NCI-H82 treated with DMSO at 0.1 percent for 48 hours (cell line): Measurements from ENCODE around the gene DMBT1.

Experiments used
- DNase-seq: peaks from one replicate; lab custom pipeline; 2025; ENCODE audit not compliant: unreplicated experiment; lab: John Stamatoyannopoulos, UW

DMBT1 gene

GRCh38 chr10:122560279-122560804 is at the start of gene DMBT1:
TSS of gene DMBT1 (plus strand) at chr10:122560754. CDS start at chr10:122560771, 17 bp downstream.
- DNase-seq, result no peak

GRCh38 chr10:122513053-122513452 is 47.5 kb upstream of the DMBT1 start:
- DNase-seq, result no peak

- DNase-seq, result no peak
Measured at GRCh38 chr10:122514045-122514840, 46.3 kb upstream of the DMBT1 start.

DNA sequence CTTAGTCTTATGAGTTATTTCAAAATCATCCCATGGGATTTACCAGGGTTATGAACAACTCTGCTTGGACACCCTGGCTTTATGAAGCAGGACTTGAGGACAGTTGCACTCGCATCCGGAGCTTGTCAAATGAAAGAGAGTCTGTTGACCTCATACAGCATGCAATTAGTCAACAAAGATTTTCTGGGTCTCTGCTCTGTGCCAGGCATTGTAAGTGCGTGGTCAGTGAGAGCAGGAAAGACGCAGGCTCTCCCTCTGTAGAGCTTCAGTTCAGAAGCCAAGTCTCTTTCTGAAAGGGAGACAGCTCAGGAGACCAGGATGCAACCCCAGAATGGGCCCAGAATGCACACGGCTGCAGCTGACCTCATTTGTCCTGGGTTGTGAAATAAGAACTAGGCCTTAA is 45.5 kb upstream of the DMBT1 start:
- DNase-seq, result no peak

- DNase-seq, result no peak
Measured at GRCh38 chr10:122515588-122516231, 44.8 kb upstream of the DMBT1 start.

DNA sequence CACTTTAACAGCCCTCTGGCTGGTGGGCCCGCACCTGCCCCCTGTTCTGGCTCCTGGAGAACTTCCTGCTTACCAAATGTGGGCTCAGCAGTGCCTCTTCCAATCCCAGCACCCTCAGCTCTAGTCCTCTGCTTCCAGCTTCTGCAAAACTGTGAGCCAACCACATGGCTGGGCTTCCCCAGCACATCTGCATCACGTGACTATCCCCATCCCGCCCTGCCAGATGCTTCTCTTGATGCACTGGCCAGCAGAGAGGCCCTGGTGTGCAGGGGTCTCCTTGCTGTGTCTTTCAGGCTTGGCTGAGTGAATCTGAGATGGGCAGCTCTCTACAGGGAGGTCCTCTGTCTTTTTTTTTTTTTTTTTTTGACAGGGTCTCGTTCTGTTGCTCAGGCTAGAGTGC is 43.8 kb upstream of the DMBT1 start:
- no peak for DNase-seq

- peak; percentile 17 for DNase-seq
Measured at GRCh38 chr10:122519144-122519543, 41.4 kb upstream of the DMBT1 start.

DNA sequence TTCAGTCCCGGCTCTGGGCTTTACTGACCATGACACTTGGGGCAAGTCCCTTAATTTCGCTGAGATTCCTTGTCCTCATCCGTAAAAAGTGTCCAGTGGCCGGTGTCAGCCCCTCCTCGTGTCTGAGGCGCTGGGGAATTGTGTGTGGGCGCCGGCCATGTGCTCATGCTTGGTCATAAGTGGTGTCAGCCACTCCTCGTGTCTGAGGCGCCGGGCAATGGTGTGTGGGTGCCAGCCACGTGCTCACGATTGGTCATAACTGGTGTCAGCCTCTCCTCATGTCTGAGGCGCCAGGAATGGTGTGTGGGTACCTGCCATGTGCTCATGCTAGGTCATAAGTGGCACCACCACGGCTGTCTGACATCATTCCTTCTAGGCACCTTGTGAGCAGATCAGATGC is 40.7 kb upstream of the DMBT1 start:
- no peak for DNase-seq

DNA sequence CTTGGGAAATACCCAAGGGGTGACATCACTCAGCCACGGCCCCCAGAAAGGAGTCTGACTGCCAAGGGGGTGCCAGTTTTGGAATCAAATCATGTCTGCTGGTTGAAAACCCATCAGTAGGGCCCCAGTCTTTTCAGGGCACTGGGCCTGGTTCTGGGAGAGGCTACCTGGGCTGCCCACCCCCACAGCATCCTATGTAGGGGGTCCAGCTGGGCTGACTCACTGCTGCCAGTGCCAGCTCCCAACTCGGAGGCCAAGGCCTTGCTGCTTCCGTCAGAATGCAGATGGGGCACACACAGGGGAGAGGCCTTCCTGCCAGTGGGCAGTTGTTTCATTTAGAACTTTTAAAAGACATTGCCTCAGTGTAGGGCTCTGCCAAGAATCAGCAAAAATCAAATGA is 39.5 kb upstream of the DMBT1 start:
- DNase-seq, result no peak

DNA sequence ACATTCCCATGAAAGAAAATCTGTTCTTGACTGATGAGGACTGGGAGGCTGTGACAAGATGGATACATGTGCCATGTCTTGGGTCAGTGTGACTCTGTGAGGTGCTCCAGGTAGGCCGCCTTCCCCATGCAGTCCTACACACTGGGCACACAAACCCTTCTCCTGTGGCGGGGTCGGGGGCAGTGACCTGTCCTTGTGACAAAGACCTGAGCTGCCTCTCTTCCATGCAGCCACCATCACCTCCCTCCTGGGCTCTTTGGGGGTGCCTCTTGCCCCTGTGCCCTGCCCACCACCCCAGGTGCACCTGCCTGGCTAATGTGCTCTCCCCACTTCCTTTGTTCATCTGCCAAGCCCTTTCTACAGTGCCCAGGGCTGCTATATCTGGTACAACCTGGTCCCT is 35.7 kb upstream of the DMBT1 start:
- no peak for DNase-seq

GRCh38 chr10:122525788-122526187 is 34.8 kb upstream of the DMBT1 start:
- no peak for DNase-seq

- no peak for DNase-seq
Measured at GRCh38 chr10:122526892-122527291, 33.7 kb upstream of the DMBT1 start.

DNA sequence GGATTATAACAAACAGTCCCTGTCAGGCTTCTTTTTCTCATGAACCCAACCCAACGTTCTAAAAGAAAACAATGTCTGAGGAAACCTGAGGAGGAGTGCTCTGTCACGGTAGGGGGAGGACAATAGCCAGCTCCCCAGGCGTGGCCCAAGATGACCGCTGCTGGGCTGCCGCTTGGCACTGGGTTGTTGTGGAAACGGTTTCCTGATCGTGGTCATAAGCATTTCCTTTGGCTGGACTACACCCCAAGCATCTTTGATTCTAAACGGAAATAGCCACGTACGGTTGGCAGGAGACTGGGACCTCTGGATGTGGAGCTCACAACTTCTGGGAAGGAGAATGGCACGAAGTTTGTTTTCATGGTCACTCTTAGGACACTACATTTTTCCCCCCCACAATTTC is 30.4 kb upstream of the DMBT1 start:
- DNase-seq, result no peak

- DNase-seq, result no peak
Measured at GRCh38 chr10:122531261-122531660, 29.3 kb upstream of the DMBT1 start.

DNA sequence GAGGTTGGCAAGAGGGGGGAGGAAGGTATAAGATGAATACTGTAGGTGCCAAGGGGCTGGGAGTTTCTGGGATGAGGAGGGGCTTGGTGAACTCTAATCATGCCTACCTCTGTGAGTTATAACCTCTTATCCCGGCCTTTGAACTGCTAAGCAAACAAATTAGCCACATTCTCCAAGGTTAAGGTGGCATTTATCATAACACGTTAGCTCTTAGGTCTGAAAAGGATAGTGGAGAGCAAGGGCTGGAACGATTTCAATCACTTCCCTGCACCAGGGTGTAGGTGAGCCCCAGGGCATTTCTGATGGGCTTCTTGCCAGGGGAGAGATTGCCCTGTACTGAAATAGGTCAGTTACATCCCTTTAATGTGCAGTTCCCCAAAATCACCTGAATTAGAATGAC is 28.6 kb upstream of the DMBT1 start:
- no peak for DNase-seq

DNA sequence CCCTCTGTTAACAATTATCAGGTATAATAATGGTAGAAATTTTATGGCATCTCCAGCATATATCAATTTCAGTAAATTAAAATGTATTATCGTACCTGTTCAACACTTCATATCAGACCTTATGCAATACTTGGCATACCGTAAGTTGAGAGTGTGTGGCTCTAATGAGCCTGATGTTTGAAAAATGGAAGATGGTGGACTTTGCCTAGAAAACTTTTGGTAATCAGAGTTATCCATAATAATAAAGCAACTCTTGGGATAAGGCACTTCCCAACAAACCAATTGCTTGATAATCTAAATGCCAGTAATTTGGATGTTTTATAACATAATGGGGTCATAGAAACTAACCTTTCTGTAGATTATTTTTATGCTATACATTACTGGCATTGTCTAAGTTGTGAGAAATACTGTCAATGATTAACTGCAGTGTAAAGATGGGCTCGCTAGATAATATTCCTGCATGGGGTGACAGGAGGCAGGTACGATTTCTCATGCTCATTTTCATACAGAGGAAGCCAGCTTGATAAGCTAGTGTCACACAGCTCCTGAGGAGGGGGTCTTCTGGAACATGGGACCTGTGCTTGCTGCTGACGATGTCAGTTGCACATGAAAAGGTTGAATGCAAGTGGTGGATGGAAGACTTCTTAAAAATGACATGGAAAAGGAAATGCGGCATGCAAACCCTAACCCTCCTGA is 27.8 kb upstream of the DMBT1 start:
- DNase-seq, result no peak

DNA sequence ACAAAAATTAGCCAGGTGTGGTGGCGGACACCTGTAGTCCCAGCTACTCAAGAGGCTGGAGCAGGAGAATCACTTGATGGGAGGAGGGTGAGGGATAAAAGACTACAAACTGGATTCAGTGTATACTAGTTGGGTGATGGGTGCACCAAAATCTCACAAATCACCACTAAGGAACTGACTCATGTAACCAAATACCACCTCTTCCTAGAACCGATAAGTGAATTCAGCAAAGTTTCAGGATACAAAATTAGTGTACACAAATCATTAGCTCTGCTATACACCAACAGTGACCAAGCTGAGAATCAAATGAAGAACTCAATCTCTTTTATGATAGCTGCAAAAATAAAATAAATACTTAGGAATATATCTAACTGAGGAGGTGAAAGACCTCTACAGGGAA is 23.0 kb upstream of the DMBT1 start:
- no peak for DNase-seq

DNA sequence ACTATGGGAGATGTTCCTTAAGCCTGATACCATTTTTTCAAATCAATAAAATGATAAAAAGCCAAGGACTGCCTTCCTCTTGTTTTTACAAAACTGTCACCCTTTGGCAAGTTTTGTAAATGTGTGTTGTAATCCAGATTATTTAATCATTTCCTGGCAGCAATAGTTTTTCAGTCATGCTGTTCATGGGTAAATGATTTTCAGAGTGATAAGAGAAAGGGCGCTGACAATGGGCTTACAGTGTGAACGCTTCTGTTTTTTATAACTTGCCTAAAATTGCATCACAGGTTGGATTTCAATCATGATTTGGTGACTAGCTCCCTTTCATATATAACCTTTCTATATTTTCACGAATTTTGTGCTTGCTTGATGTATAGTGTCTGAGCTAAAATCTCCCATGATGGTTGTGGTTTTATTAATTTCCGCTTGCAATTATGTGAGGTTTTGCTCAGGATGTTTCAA is 19.0 kb upstream of the DMBT1 start:
- DNase-seq, result no peak

- no peak for DNase-seq
Measured at GRCh38 chr10:122543676-122544445, 16.7 kb upstream of the DMBT1 start.

DNA sequence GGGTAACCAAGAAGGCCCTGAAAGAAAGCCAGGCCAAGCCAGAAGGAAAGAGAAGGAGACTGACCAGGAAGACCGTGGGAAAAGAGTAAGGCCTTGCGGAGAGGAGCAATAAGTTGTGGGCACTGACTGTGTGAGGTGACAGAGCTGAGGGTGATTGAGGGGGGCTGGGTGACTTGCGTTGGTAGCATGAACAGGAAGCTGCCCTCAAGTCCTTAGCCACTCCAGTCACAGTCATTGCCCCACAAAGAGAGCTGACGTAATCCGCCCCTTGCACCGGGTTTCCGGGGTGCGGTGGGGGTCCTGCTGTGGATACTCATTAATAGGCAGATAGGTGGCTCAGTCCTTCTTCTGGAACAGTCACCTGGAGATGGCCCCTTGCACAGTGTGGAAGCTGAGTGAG is 16.1 kb upstream of the DMBT1 start:
- DNase-seq, result no peak

GRCh38 chr10:122546242-122546641 is 14.3 kb upstream of the DMBT1 start:
- no peak for DNase-seq
